ENCODE data around the gene PATE4. TPM values are rescaled to one million over a fixed set of nuclear protein-coding genes. Genes with fewer than 3 reads are reported as not detected.

The PATE4 gene
- total and polyA plus RNA-seq, 2 donors (not counting 1 experiment from before 2014, with no cell fraction given) = not detected

- Histone ChIP-seq H3K36me3 (ENCODE audit: control insufficient read depth, insufficient read depth, low read length) (no peaks in the 10 kb centered on the region), H2AFZ (ENCODE audit: low read length) (no peak overlapping the region), H3K27ac (ENCODE audit: insufficient read depth, low read length) (no peak overlapping the region), H3K79me2 (ENCODE audit: control insufficient read depth, insufficient read depth, low read length) (no peaks in the 10 kb centered on the region), H4K20me1 (ENCODE audit: control insufficient read depth, extremely low read depth, insufficient read depth, low read length) (no peaks in the 10 kb centered on the region), H3K27me3 (ENCODE audit: control insufficient read depth, insufficient read depth, low read length) (no peaks in the 10 kb centered on the region), H3K4me1 (ENCODE audit: control insufficient read depth, extremely low read depth, insufficient read depth, low read length) (no peaks in the 10 kb centered on the region), H3K4me3 (replicated peaks in 1 of 4; ENCODE audit: control extremely low read depth in 1 of 4, insufficient read depth in 1 of 4, low read depth in 3 of 4, low read length in 4 of 4) (no peak overlapping the region), H3K9ac (ENCODE audit: insufficient read depth, low read length) (no peak overlapping the region), H3K4me2 (ENCODE audit: extremely low read depth, insufficient read depth, low read length) (no peak overlapping the region), H3K9me3 (ENCODE audit: control insufficient read depth, insufficient read depth, low read depth, low read length) (no peaks in the 10 kb centered on the region)
- TF ChIP-seq CTCF (conservative IDR thresholded peaks at IDR 0.05 in 1 of 2, IDR thresholded peaks at IDR 0.05 in 1 of 2; ENCODE audit: low read depth in 1 of 2, low read length in 2 of 2) (no peak), EZH2 (IDR thresholded peaks at IDR 0.05; ENCODE audit: low read length, missing control alignments) (no peak)
- DNase-seq (ENCODE audit: low read depth in 2 of 2) = no peak
Measured at GRCh38 chr11:125802387-125802786, 30.7 kb upstream of the PATE4 start.

- H3K36me3 ChIP-seq (ENCODE audit: control insufficient read depth, insufficient read depth, low read length) = no peaks in the 10 kb centered on the region
- no peak overlapping the region for H3K9ac ChIP-seq (ENCODE audit: insufficient read depth, low read length)
- H4K20me1 ChIP-seq (ENCODE audit: control insufficient read depth, extremely low read depth, insufficient read depth, low read length) = no peaks in the 10 kb centered on the region
- no peaks in the 10 kb centered on the region for H3K79me2 ChIP-seq (ENCODE audit: control insufficient read depth, insufficient read depth, low read length)
- TF ChIP-seq EZH2 (IDR thresholded peaks at IDR 0.05; ENCODE audit: low read length, missing control alignments) (no peak), CTCF (conservative IDR thresholded peaks at IDR 0.05 in 1 of 2, IDR thresholded peaks at IDR 0.05 in 1 of 2; ENCODE audit: low read depth in 1 of 2, low read length in 2 of 2) (no peak)
- H3K4me3 ChIP-seq (replicated peaks in 1 of 4; ENCODE audit: control extremely low read depth in 1 of 4, insufficient read depth in 1 of 4, low read depth in 3 of 4, low read length in 4 of 4) = no peak overlapping the region
- no peaks in the 10 kb centered on the region for H3K4me1 ChIP-seq (ENCODE audit: control insufficient read depth, extremely low read depth, insufficient read depth, low read length)
- H2AFZ ChIP-seq (ENCODE audit: low read length) = no peak overlapping the region
- H3K27me3 ChIP-seq (ENCODE audit: control insufficient read depth, insufficient read depth, low read length) = no peaks in the 10 kb centered on the region
- peak in 1 of 2 donors; percentile 66 for DNase-seq (ENCODE audit: low read depth in 2 of 2)
- no peak overlapping the region for H3K27ac ChIP-seq (ENCODE audit: insufficient read depth, low read length)
- no peak overlapping the region for H3K4me2 ChIP-seq (ENCODE audit: extremely low read depth, insufficient read depth, low read length)
- no peaks in the 10 kb centered on the region for H3K9me3 ChIP-seq (ENCODE audit: control insufficient read depth, insufficient read depth, low read depth, low read length)
Measured at GRCh38 chr11:125807909-125808308, 25.2 kb upstream of the PATE4 start.

GRCh38 chr11:125835748-125836147 is 2.6 kb downstream of the PATE4 start:
- no peak for TF ChIP-seq CTCF (conservative IDR thresholded peaks at IDR 0.05 in 1 of 2, IDR thresholded peaks at IDR 0.05 in 1 of 2; ENCODE audit: low read depth in 1 of 2, low read length in 2 of 2)
- TF ChIP-seq EZH2 (IDR thresholded peaks at IDR 0.05; ENCODE audit: low read length, missing control alignments) = no peak
- Histone ChIP-seq H3K27me3 (ENCODE audit: control insufficient read depth, insufficient read depth, low read length) (no peaks in the 10 kb centered on the region), H3K9ac (ENCODE audit: insufficient read depth, low read length) (no peak overlapping the region), H4K20me1 (ENCODE audit: control insufficient read depth, extremely low read depth, insufficient read depth, low read length) (no peaks in the 10 kb centered on the region), H3K79me2 (ENCODE audit: control insufficient read depth, insufficient read depth, low read length) (no peaks in the 10 kb centered on the region), H3K9me3 (ENCODE audit: control insufficient read depth, insufficient read depth, low read depth, low read length) (no peaks in the 10 kb centered on the region), H3K4me3 (replicated peaks in 1 of 4; ENCODE audit: control extremely low read depth in 1 of 4, insufficient read depth in 1 of 4, low read depth in 3 of 4, low read length in 4 of 4) (no peak overlapping the region), H3K27ac (ENCODE audit: insufficient read depth, low read length) (no peak overlapping the region), H3K4me2 (ENCODE audit: extremely low read depth, insufficient read depth, low read length) (no peak overlapping the region), H2AFZ (ENCODE audit: low read length) (no peak overlapping the region), H3K36me3 (ENCODE audit: control insufficient read depth, insufficient read depth, low read length) (no peaks in the 10 kb centered on the region), H3K4me1 (ENCODE audit: control insufficient read depth, extremely low read depth, insufficient read depth, low read length) (no peaks in the 10 kb centered on the region)
- no peak for DNase-seq (ENCODE audit: low read depth in 2 of 2)
